Measurements from ENCODE around the gene CLNK.
"Not testable (repeated sequence)": the region's sequence is repeated elsewhere in the genome, so short reads cannot be mapped to it uniquely, and the experiment has no call there.

The CLNK gene

DNA sequence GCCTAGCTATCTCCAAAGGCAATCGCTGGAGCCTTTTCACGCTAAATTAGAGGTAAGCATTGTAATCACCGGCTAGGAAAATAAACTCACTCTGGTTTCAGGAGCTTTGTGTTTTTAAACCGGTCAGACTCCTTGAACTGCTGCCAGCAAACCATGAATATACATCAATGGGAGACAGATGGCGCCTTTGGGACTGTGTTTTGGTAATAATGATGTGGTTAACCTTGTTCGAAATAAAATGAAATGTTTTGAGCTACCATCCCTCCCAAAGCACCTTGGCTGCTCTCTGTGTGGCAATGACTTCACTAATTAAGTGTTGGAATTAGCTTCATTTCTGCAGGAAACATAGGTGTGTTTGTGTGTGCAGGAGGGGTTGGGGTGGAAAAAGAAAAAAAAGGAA is 65.3 kb downstream of the CLNK start:
- H3K36me3 ChIP-seq (ENCODE audit: insufficient read depth): no peaks in the 10 kb centered on the region
- H3K79me2 ChIP-seq (ENCODE audit: insufficient read depth, low read depth): no peaks in the 10 kb centered on the region
- H4K20me1 ChIP-seq (ENCODE audit: insufficient read depth): no peaks in the 10 kb centered on the region
- no peak overlapping the region for H3K4me2 ChIP-seq
- H3K27ac ChIP-seq: no peak overlapping the region
- H3K4me3 ChIP-seq (IDR thresholded peaks at IDR 0.05; ENCODE audit: insufficient read depth, low read depth, low read length): no peak overlapping the region
- H2AFZ ChIP-seq (ENCODE audit: low read depth): no peak overlapping the region
- TF ChIP-seq, protein P1, sequence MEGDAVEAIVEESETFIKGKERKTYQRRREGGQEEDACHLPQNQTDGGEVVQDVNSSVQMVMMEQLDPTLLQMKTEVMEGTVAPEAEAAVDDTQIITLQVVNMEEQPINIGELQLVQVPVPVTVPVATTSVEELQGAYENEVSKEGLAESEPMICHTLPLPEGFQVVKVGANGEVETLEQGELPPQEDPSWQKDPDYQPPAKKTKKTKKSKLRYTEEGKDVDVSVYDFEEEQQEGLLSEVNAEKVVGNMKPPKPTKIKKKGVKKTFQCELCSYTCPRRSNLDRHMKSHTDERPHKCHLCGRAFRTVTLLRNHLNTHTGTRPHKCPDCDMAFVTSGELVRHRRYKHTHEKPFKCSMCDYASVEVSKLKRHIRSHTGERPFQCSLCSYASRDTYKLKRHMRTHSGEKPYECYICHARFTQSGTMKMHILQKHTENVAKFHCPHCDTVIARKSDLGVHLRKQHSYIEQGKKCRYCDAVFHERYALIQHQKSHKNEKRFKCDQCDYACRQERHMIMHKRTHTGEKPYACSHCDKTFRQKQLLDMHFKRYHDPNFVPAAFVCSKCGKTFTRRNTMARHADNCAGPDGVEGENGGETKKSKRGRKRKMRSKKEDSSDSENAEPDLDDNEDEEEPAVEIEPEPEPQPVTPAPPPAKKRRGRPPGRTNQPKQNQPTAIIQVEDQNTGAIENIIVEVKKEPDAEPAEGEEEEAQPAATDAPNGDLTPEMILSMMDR (conservative IDR thresholded peaks at IDR 0.05; ENCODE audit: low read depth, low read length): no peak
- H3K4me1 ChIP-seq (ENCODE audit: low read depth, poor library complexity, severe bottlenecking): no peaks in the 10 kb centered on the region
- no peaks in the 10 kb centered on the region for H3K27me3 ChIP-seq (ENCODE audit: insufficient read depth, low read depth)
- no peak overlapping the region for H3K9ac ChIP-seq

DNA sequence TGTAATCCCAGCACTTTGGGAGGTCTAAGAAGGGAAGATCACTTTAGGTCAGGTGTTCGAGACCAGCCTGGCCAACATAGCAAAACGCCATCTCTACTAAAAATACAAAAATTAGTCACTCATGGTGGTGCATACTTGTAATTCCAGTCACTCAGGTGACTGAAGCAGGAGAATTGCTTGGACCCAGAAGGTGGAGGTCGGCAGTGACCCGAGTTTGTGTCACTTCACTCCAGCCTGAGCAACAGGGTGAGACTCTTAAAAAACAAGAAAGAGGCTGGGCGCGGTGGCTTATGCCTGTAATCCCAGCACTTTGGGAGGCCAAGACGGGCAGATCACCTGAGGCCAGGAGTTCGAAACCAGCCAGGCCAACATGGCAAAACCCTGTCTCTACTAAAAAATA is 69.6 kb downstream of the CLNK start:
- H3K27ac ChIP-seq; H3K4me1 ChIP-seq (ENCODE audit: low read depth, poor library complexity, severe bottlenecking); H3K9ac ChIP-seq: not testable (repeated sequence)

DNA sequence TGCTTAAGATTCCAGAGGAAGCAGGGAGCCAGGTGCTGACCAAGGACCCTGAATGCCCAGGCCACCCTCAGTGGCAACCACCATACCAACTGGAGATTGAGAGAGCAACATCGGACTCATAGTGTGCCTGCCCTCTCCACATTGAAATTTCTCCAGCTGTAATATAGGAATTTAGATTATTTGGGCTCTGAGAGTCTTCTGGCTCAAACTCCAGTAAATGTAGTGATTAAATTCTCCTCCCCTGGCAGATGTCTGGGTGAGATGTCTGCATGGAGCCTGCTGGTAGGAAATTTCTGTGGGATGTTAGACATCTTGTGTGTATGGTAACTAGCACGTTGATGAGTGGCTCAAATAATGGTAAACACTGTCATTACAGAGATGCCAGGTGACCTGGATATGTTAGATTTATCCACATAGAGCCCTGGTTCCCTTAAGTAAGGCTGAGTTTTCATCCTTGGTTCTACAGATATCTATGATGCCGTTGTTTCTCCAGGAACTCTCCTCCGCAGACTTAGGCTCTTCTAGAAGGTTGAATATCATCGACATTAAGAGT is 70.6 kb downstream of the CLNK start:
- Histone ChIP-seq H3K9ac (no peak overlapping the region), H3K4me1 (ENCODE audit: low read depth, poor library complexity, severe bottlenecking) (no peaks in the 10 kb centered on the region), H2AFZ (ENCODE audit: low read depth) (no peak overlapping the region), H3K36me3 (ENCODE audit: insufficient read depth) (no peaks in the 10 kb centered on the region), H3K79me2 (ENCODE audit: insufficient read depth, low read depth) (no peaks in the 10 kb centered on the region), H3K27ac (no peak overlapping the region), H3K4me2 (no peak overlapping the region), H4K20me1 (ENCODE audit: insufficient read depth) (no peaks in the 10 kb centered on the region), H3K4me3 (IDR thresholded peaks at IDR 0.05; ENCODE audit: insufficient read depth, low read depth, low read length) (no peak overlapping the region), H3K27me3 (ENCODE audit: insufficient read depth, low read depth) (no peaks in the 10 kb centered on the region)
- TF ChIP-seq, protein P1 (conservative IDR thresholded peaks at IDR 0.05; ENCODE audit: low read depth, low read length): no peak

More for the DNA sequence above, 69.6 kb downstream of the CLNK start:
- H4K20me1 ChIP-seq (ENCODE audit: insufficient read depth); H3K36me3 ChIP-seq (ENCODE audit: insufficient read depth); H2AFZ ChIP-seq (ENCODE audit: low read depth); H3K4me3 ChIP-seq (IDR thresholded peaks at IDR 0.05; ENCODE audit: insufficient read depth, low read depth, low read length); H3K27me3 ChIP-seq (ENCODE audit: insufficient read depth, low read depth); H3K79me2 ChIP-seq (ENCODE audit: insufficient read depth, low read depth); H3K4me2 ChIP-seq: not testable (repeated sequence)

DNA sequence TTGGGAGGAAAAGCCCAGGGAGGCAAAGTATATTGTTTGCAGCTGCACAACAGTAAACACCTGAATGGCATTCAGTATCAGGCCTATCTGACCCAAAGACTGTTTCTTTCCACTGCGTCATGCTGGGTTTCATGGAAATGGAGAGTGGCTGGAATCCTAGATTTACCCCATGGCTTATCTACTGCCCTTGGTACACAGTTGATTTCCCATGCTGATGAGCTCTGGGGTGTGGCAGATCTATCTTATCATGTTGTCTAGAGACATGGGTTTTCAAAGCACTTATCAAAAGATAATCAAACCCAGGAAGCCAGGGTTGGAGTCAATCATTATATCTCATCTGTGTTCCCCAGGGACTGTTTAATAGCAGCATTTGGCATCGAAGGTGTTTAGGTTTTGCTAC is 72.1 kb downstream of the CLNK start:
- no peaks in the 10 kb centered on the region for H3K4me1 ChIP-seq (ENCODE audit: low read depth, poor library complexity, severe bottlenecking)
- TF ChIP-seq, protein P1 (conservative IDR thresholded peaks at IDR 0.05; ENCODE audit: low read depth, low read length): no peak
- no peak overlapping the region for H3K4me3 ChIP-seq (IDR thresholded peaks at IDR 0.05; ENCODE audit: insufficient read depth, low read depth, low read length)
- no peaks in the 10 kb centered on the region for H3K27me3 ChIP-seq (ENCODE audit: insufficient read depth, low read depth)
- no peak overlapping the region for H3K27ac ChIP-seq
- no peaks in the 10 kb centered on the region for H4K20me1 ChIP-seq (ENCODE audit: insufficient read depth)
- no peaks in the 10 kb centered on the region for H3K36me3 ChIP-seq (ENCODE audit: insufficient read depth)
- H2AFZ ChIP-seq (ENCODE audit: low read depth): no peak overlapping the region
- H3K4me2 ChIP-seq: no peak overlapping the region
- H3K9ac ChIP-seq: no peak overlapping the region
- no peaks in the 10 kb centered on the region for H3K79me2 ChIP-seq (ENCODE audit: insufficient read depth, low read depth)

DNA sequence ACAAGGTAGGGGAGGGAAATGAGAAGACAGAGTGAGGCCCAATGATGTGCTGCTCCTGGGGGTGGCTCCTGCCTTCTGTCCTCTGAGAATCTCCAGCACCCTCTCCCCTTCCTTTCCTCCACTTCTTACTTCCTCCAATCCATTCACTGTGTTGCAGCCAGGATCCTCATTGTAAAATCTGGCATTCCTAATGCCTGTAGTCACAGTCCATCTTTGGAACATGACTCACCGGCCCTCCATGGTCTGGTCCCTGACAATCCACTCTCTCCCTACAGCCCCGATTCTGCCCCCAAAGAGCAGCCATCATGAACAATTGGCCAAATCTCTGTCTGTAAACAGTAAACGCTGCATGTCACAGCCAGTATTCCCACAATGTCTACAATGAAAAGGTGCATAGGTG is 72.9 kb downstream of the CLNK start:
- no peaks in the 10 kb centered on the region for H3K27me3 ChIP-seq (ENCODE audit: insufficient read depth, low read depth)
- TF ChIP-seq, protein P1 (conservative IDR thresholded peaks at IDR 0.05; ENCODE audit: low read depth, low read length): no peak
- no peak overlapping the region for H3K27ac ChIP-seq
- H3K9ac ChIP-seq: no peak overlapping the region
- H3K79me2 ChIP-seq (ENCODE audit: insufficient read depth, low read depth): no peaks in the 10 kb centered on the region
- H3K4me1 ChIP-seq (ENCODE audit: low read depth, poor library complexity, severe bottlenecking): no peaks in the 10 kb centered on the region
- H3K36me3 ChIP-seq (ENCODE audit: insufficient read depth): no peaks in the 10 kb centered on the region
- no peaks in the 10 kb centered on the region for H4K20me1 ChIP-seq (ENCODE audit: insufficient read depth)
- no peak overlapping the region for H3K4me2 ChIP-seq
- no peak overlapping the region for H3K4me3 ChIP-seq (IDR thresholded peaks at IDR 0.05; ENCODE audit: insufficient read depth, low read depth, low read length)
- H2AFZ ChIP-seq (ENCODE audit: low read depth): no peak overlapping the region
